Measurements from ENCODE around the gene MZT2B.
"Not testable (repeated sequence)": the region's sequence is repeated elsewhere in the genome, so short reads cannot be mapped to it uniquely, and the experiment has no call there.

- TF ChIP-seq MAZ (IDR thresholded peaks at IDR 0.05; ENCODE audit: borderline replicate concordance, low read depth, low read length); MAZ (CRISPR knock-in tag; IDR thresholded peaks at IDR 0.05; ENCODE audit: low read depth); ZKSCAN8 (CRISPR knock-in tag; IDR thresholded peaks at IDR 0.05; ENCODE audit: borderline replicate concordance); ZNF317 (CRISPR knock-in tag; IDR thresholded peaks at IDR 0.05); ZFP36 (IDR thresholded peaks at IDR 0.05; ENCODE audit: borderline replicate concordance, low read depth, low read length, partially characterized antibody); GABPB1 (CRISPR knock-in tag; IDR thresholded peaks at IDR 0.05); FOXJ3 (CRISPR knock-in tag; IDR thresholded peaks at IDR 0.05; ENCODE audit: borderline replicate concordance); MXI1 (IDR thresholded peaks at IDR 0.05; ENCODE audit: borderline replicate concordance, low read depth, low read length); ZNF766 (CRISPR knock-in tag; IDR thresholded peaks at IDR 0.05; ENCODE audit: borderline replicate concordance); GRHL1 (CRISPR knock-in tag; conservative IDR thresholded peaks at IDR 0.05); MEIS2 (CRISPR knock-in tag; IDR thresholded peaks at IDR 0.05); CTCF (CRISPR knock-in tag; IDR thresholded peaks at IDR 0.05): not testable (repeated sequence)
Observed at GRCh38 chr2:130154423-130154770, 27.7 kb upstream of the MZT2B start.

Measured in HepG2 (cell line).